ENCODE results near the gene GFRA4.

The GFRA4 gene

DNA sequence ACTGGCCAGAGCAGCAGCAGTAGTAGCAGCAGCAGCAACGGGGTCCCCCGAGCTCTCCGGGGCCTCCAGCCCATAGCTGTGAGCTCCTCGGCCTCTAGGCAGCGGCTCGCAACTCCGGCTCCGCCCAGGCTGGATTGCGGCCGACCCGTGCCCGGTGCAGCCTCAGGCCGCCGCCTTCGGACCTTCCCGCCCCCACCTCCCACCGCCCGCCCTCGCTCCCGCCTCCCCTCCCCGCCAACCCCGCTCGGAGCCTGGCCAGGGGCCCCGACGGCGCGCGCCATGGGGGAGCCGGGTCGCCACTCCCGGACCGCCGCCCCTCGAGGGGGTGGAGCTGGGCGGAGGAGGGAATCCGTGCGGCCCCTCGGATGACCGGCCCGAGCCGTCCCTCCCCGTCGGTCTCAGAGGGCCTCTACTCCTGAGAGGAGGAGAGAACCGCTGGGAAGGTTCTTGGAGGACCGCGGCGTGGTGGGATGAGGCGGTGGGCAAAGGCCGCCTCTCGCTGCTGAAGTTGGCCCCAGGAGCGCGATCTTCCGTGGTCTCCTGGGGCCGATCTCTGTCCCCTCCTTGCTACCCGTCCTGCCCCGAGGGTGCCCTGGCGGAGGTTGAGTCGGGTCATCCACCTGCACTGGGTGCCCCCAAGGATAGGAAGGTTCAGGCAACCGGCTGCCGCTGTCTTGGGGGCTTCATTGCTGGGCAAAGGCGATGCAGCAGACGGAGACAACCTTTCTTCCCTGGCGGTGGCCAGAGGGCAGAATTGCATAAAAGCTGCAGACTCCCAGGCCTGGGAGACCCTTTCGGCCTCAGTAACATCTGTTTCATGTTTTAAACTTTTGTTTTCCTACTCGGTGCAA, 19.0 kb upstream of the GFRA4 start, which contains the start of gene ADAM33:
ADAM33 (minus strand) TSS at position 80 of the 851 bp plus-strand sequence; CDS start at position 74, 6 bp downstream.
- Histone ChIP-seq H3K4me3 (ENCODE audit: low read depth, low read length) (no peak within 1 kb of the TSS), H3K4me1 (ENCODE audit: control insufficient read depth, insufficient read depth, low read length) (no peaks in the 10 kb centered on the region; the same call in 1 of the 2 replicates), H3K27ac (ENCODE audit: extremely low read depth, low read depth, low read length) (no peak within 1 kb of the TSS), H3K9me3 (ENCODE audit: control insufficient read depth, insufficient read depth, low read depth, low read length) (no peaks in the 10 kb centered on the region), H3K36me3 (ENCODE audit: control insufficient read depth in 2 of 2, insufficient read depth in 1 of 2, low read length in 2 of 2) (no peaks in the 10 kb centered on the region)
- POLR2A ChIA-PET: no interaction called here
- CTCF ChIA-PET: interaction anchor here (0.6 to 2.8 kb wide), 4 partner anchors 14 to 97 kb away, joined by 3 to 21 read pairs (median 3); no protein-coding TSS in a partner anchor
- no peak for TF ChIP-seq ZNF175 (tag by site-specific recombination; IDR thresholded peaks at IDR 0.05)

DNA sequence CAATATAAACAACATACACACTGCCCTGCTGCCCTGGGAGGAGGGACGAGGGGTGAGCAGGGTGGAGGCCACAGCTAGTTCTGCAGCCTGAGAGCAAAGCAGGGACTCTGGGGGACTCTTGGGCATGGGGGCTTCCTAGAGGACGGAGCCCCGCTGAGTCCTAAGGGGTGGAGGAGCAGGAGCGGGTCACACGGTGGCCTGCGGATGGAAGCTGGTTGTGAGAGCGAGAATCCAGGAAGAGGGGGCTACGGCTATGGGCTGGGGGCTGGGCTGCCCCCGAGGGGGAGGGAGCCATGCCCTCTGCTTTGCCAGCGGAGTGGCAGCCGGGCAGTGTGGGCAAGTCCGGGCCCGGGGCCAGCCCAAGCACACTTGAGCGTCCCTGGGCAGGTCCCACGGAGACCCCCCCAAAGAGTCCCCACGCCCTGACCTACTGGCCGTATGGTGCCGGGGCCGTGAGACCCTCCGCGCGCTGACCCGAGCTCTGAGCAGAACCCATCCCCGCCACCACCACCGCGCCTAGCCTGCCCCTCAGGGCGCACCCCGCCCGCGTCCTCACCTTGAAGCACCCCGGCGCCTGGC, 18.2 kb upstream of the GFRA4 start:
- ChIA-PET CTCF (interaction anchor here (0.6 to 2.8 kb wide), 3 partner anchors 15 to 98 kb away, joined by 3 to 21 read pairs (median 3); no protein-coding TSS in a partner anchor), POLR2A (no interaction called here)
- TF ChIP-seq HOXC10 (CRISPR knock-in tag; IDR thresholded peaks at IDR 0.05): no peak
- TF ChIP-seq ZNF354C (tag by site-specific recombination; IDR thresholded peaks at IDR 0.05; ENCODE audit: borderline replicate concordance, low read depth): no peak
- TF ChIP-seq ZNF19 (tag by site-specific recombination; IDR thresholded peaks at IDR 0.05; ENCODE audit: low read depth): no peak
- TF ChIP-seq, protein P1, sequence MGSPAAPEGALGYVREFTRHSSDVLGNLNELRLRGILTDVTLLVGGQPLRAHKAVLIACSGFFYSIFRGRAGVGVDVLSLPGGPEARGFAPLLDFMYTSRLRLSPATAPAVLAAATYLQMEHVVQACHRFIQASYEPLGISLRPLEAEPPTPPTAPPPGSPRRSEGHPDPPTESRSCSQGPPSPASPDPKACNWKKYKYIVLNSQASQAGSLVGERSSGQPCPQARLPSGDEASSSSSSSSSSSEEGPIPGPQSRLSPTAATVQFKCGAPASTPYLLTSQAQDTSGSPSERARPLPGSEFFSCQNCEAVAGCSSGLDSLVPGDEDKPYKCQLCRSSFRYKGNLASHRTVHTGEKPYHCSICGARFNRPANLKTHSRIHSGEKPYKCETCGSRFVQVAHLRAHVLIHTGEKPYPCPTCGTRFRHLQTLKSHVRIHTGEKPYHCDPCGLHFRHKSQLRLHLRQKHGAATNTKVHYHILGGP (tag by site-specific recombination; IDR thresholded peaks at IDR 0.05): no peak
- no peak for TF ChIP-seq ZNF341 (tag by site-specific recombination; IDR thresholded peaks at IDR 0.05; ENCODE audit: low read depth)
- TF ChIP-seq, protein P2, sequence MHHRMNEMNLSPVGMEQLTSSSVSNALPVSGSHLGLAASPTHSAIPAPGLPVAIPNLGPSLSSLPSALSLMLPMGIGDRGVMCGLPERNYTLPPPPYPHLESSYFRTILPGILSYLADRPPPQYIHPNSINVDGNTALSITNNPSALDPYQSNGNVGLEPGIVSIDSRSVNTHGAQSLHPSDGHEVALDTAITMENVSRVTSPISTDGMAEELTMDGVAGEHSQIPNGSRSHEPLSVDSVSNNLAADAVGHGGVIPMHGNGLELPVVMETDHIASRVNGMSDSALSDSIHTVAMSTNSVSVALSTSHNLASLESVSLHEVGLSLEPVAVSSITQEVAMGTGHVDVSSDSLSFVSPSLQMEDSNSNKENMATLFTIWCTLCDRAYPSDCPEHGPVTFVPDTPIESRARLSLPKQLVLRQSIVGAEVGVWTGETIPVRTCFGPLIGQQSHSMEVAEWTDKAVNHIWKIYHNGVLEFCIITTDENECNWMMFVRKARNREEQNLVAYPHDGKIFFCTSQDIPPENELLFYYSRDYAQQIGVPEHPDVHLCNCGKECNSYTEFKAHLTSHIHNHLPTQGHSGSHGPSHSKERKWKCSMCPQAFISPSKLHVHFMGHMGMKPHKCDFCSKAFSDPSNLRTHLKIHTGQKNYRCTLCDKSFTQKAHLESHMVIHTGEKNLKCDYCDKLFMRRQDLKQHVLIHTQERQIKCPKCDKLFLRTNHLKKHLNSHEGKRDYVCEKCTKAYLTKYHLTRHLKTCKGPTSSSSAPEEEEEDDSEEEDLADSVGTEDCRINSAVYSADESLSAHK (tag by site-specific recombination; IDR thresholded peaks at IDR 0.05): no peak
- TF ChIP-seq, protein P3, sequence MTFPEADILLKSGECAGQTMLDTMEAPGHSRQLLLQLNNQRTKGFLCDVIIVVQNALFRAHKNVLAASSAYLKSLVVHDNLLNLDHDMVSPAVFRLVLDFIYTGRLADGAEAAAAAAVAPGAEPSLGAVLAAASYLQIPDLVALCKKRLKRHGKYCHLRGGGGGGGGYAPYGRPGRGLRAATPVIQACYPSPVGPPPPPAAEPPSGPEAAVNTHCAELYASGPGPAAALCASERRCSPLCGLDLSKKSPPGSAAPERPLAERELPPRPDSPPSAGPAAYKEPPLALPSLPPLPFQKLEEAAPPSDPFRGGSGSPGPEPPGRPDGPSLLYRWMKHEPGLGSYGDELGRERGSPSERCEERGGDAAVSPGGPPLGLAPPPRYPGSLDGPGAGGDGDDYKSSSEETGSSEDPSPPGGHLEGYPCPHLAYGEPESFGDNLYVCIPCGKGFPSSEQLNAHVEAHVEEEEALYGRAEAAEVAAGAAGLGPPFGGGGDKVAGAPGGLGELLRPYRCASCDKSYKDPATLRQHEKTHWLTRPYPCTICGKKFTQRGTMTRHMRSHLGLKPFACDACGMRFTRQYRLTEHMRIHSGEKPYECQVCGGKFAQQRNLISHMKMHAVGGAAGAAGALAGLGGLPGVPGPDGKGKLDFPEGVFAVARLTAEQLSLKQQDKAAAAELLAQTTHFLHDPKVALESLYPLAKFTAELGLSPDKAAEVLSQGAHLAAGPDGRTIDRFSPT (tag by site-specific recombination; IDR thresholded peaks at IDR 0.05): no peak
- TF ChIP-seq, protein P4, sequence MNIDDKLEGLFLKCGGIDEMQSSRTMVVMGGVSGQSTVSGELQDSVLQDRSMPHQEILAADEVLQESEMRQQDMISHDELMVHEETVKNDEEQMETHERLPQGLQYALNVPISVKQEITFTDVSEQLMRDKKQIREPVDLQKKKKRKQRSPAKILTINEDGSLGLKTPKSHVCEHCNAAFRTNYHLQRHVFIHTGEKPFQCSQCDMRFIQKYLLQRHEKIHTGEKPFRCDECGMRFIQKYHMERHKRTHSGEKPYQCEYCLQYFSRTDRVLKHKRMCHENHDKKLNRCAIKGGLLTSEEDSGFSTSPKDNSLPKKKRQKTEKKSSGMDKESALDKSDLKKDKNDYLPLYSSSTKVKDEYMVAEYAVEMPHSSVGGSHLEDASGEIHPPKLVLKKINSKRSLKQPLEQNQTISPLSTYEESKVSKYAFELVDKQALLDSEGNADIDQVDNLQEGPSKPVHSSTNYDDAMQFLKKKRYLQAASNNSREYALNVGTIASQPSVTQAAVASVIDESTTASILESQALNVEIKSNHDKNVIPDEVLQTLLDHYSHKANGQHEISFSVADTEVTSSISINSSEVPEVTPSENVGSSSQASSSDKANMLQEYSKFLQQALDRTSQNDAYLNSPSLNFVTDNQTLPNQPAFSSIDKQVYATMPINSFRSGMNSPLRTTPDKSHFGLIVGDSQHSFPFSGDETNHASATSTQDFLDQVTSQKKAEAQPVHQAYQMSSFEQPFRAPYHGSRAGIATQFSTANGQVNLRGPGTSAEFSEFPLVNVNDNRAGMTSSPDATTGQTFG (tag by site-specific recombination; IDR thresholded peaks at IDR 0.05; ENCODE audit: borderline replicate concordance): no peak
- no peak for TF ChIP-seq TRIM28 (IDR thresholded peaks at IDR 0.05; ENCODE audit: borderline replicate concordance, low read length)
- TF ChIP-seq, protein P5, sequence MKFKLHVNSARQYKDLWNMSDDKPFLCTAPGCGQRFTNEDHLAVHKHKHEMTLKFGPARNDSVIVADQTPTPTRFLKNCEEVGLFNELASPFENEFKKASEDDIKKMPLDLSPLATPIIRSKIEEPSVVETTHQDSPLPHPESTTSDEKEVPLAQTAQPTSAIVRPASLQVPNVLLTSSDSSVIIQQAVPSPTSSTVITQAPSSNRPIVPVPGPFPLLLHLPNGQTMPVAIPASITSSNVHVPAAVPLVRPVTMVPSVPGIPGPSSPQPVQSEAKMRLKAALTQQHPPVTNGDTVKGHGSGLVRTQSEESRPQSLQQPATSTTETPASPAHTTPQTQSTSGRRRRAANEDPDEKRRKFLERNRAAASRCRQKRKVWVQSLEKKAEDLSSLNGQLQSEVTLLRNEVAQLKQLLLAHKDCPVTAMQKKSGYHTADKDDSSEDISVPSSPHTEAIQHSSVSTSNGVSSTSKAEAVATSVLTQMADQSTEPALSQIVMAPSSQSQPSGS (tag by site-specific recombination; IDR thresholded peaks at IDR 0.05; ENCODE audit: low read depth): no peak
- no peak for TF ChIP-seq ZNF335 (tag by site-specific recombination; conservative IDR thresholded peaks at IDR 0.05)
- TF ChIP-seq ZNF426 (tag by site-specific recombination; IDR thresholded peaks at IDR 0.05): no peak
- TF ChIP-seq ZNF792 (tag by site-specific recombination; IDR thresholded peaks at IDR 0.05): no peak
- TF ChIP-seq GLI4 (tag by site-specific recombination; IDR thresholded peaks at IDR 0.05): no peak
- TF ChIP-seq OSR2 (tag by site-specific recombination; IDR thresholded peaks at IDR 0.05): no peak
- no peak for TF ChIP-seq ZNF585B (tag by site-specific recombination; IDR thresholded peaks at IDR 0.05)
- TF ChIP-seq KLF10 (tag by site-specific recombination; IDR thresholded peaks at IDR 0.05): no peak
- Histone ChIP-seq H3K36me3 (ENCODE audit: control insufficient read depth in 2 of 2, insufficient read depth in 1 of 2, low read length in 2 of 2) (no peaks in the 10 kb centered on the region), H3K4me1 (ENCODE audit: control insufficient read depth, insufficient read depth, low read length) (no peaks in the 10 kb centered on the region), H3K9me3 (ENCODE audit: control insufficient read depth, insufficient read depth, low read depth, low read length) (no peaks in the 10 kb centered on the region), H3K27ac (ENCODE audit: extremely low read depth, low read depth, low read length) (no peak overlapping the region), H3K4me3 (ENCODE audit: low read depth, low read length) (no peak overlapping the region)
